ENCODE measurements around the gene VWA3A. TPM values are rescaled to one million over a fixed set of nuclear protein-coding genes. Genes with fewer than 3 reads are reported as not detected.

Gene VWA3A
- total and polyA plus RNA-seq, 2 donors (not counting 3 experiments of a cell fraction or from before 2014, with no cell fraction given): 0.12 to 0.84 TPM

- H3K27ac ChIP-seq (ENCODE audit: insufficient read depth, low read depth, low read length): peak overlapping the region; percentile 35
- no peak for TF ChIP-seq POLR2AphosphoS5 (IDR thresholded peaks at IDR 0.05; ENCODE audit: insufficient read depth, low read depth, low read length)
- no peak for TF ChIP-seq EZH2 (IDR thresholded peaks at IDR 0.05; ENCODE audit: borderline replicate concordance, low read depth, low read length, severe bottlenecking)
- no peak for TF ChIP-seq JUN (IDR thresholded peaks at IDR 0.05; ENCODE audit: borderline replicate concordance, insufficient read depth, insufficient read length, low read depth)
- TF ChIP-seq FOS (IDR thresholded peaks at IDR 0.05; ENCODE audit: borderline replicate concordance, insufficient read depth, low read length): no peak
- TF ChIP-seq CTCF (IDR thresholded peaks at IDR 0.05; ENCODE audit: extremely low read depth in 1 of 2, insufficient read depth in 1 of 2, low read depth in 1 of 2, low read length in 2 of 2): no peak
- no peak for TF ChIP-seq POLR2A (IDR thresholded peaks at IDR 0.05; ENCODE audit: low read depth, low read length)
- no peak for TF ChIP-seq GATA2 (IDR thresholded peaks at IDR 0.05; ENCODE audit: insufficient read depth, insufficient read length, low read depth, low read length)
- no peak for TF ChIP-seq MYC (IDR thresholded peaks at IDR 0.05; ENCODE audit: low read depth, low read length)
- TF ChIP-seq MAX (IDR thresholded peaks at IDR 0.05; ENCODE audit: insufficient read depth, insufficient read length): no peak
- BruUV-seq (replicated peaks): no TSS peak
- ChIA-PET CTCF (interaction anchor here (1.4 to 1.7 kb wide), 2 partner anchors 99 to 102 kb away, joined by 6 to 8 read pairs; no protein-coding TSS in a partner anchor), POLR2A (no interaction called here)
- H3K9ac ChIP-seq (replicated peaks; ENCODE audit: extremely low read depth, insufficient read depth, low read length): no peak overlapping the region
- peak overlapping the region; percentile 75 for H2AFZ ChIP-seq (ENCODE audit: low read depth, low read length)
- no peak overlapping the region for H3K4me3 ChIP-seq (replicated peaks in 1 of 3; ENCODE audit: insufficient read depth in 1 of 3, low read depth in 1 of 3, low read length in 3 of 3)
- H3K9me3 ChIP-seq (replicated peaks; ENCODE audit: control insufficient read depth, insufficient read depth, low read length): no peaks in the 10 kb centered on the region
- H4K20me1 ChIP-seq (replicated peaks; ENCODE audit: control insufficient read depth, extremely low read depth, insufficient read depth, low read length): no peaks in the 10 kb centered on the region
- H3K4me2 ChIP-seq (ENCODE audit: insufficient read depth, low read length): no peak overlapping the region
- FAIRE-seq (no peak), DNase-seq (ENCODE audit: low read depth, low spot score) (no peak)
- dilution Hi-C loops (cut with MboI; ENCODE audit: extremely low pct_ligation_motif_present, low sequenced_read_pairs): no loop called here
- H3K27me3 ChIP-seq (ENCODE audit: control insufficient read depth in 2 of 2, insufficient read depth in 2 of 2, low read length in 2 of 2): no peaks in the 10 kb centered on the region
- peaks cover 6% of the 10 kb centered on the region for H3K4me1 ChIP-seq (ENCODE audit: control insufficient read depth, extremely low read depth, insufficient read depth, low read length)
- no peaks in the 10 kb centered on the region for H3K36me3 ChIP-seq (ENCODE audit: control insufficient read depth in 2 of 2, extremely low read depth in 1 of 2, insufficient read depth in 2 of 2, low read length in 2 of 2)
- no peaks in the 10 kb centered on the region for H3K79me2 ChIP-seq (ENCODE audit: control insufficient read depth, insufficient read depth, low read length)
- no peaks in the 10 kb centered on the region for H3K9me1 ChIP-seq (replicated peaks; ENCODE audit: control insufficient read depth, extremely low read depth, insufficient read depth, low read length)
- intact Hi-C loops (cut with micrococcal nuclease): no loop called here
These were observed 106.4 kb downstream of the VWA3A start for GRCh38 chr16:22198547-22199293.

Measured in endothelial cell of umbilical vein (primary cell).